ENCODE data around the gene TACC2.

DNA sequence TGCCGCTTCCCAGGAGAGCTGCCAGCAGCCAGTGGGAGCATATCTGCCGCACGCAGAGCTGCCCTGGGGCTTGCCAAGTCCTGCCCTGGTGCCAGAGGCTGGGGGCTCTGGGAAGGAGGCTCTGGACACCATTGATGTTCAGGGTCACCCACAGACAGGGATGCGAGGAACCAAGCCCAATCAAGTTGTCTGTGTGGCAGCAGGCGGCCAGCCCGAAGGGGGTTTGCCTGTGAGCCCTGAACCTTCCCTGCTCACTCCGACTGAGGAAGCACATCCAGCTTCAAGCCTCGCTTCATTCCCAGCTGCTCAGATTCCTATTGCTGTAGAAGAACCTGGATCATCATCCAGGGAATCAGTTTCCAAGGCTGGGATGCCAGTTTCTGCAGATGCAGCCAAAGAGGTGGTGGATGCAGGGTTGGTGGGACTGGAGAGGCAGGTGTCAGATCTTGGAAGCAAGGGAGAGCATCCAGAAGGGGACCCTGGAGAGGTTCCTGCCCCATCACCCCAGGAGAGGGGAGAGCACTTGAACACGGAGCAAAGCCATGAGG lies 94.6 kb downstream of the TACC2 start:
- no peak for TF ChIP-seq POLR2A (IDR thresholded peaks at IDR 0.05)
- TF ChIP-seq, protein P1, sequence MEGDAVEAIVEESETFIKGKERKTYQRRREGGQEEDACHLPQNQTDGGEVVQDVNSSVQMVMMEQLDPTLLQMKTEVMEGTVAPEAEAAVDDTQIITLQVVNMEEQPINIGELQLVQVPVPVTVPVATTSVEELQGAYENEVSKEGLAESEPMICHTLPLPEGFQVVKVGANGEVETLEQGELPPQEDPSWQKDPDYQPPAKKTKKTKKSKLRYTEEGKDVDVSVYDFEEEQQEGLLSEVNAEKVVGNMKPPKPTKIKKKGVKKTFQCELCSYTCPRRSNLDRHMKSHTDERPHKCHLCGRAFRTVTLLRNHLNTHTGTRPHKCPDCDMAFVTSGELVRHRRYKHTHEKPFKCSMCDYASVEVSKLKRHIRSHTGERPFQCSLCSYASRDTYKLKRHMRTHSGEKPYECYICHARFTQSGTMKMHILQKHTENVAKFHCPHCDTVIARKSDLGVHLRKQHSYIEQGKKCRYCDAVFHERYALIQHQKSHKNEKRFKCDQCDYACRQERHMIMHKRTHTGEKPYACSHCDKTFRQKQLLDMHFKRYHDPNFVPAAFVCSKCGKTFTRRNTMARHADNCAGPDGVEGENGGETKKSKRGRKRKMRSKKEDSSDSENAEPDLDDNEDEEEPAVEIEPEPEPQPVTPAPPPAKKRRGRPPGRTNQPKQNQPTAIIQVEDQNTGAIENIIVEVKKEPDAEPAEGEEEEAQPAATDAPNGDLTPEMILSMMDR (IDR thresholded peaks at IDR 0.05 in 4 of 5, conservative IDR thresholded peaks at IDR 0.05 in 1 of 5) = no peak

All from gastrocnemius medialis (tissue), 4 donors.